HFFc6 (cell line): ENCODE results near the gene MYLK. TPM values are rescaled to one million over a fixed set of nuclear protein-coding genes. Genes with fewer than 3 reads are reported as not detected.
"Not testable (repeated sequence)": the region's sequence is repeated elsewhere in the genome, so short reads cannot be mapped to it uniquely, and the experiment has no call there.

Experiments used
- DNase-seq: peaks from one replicate; pipeline ENCODE4 v3.0.0-alpha.2; 2018
- H3K27ac Mint-ChIP-seq: 2 replicates; pipeline ENCODE4 v1.8.0; 2020; ENCODE audit warnings: mild to moderate bottlenecking, mixed read lengths
- H3K27me3 Mint-ChIP-seq: 2 replicates; pipeline ENCODE4 v1.8.0; 2021; ENCODE audit warnings: mild to moderate bottlenecking, moderate library complexity, mixed read lengths; ENCODE audit not compliant: insufficient read depth
- H3K36me3 Mint-ChIP-seq: 2 replicates; pipeline ENCODE4 v1.8.0; 2021; ENCODE audit warnings: low read depth, mixed read lengths
- H3K4me1 Mint-ChIP-seq: 2 replicates; pipeline ENCODE4 v1.8.0; 2020; ENCODE audit warnings: low read depth, mixed read lengths
- H3K4me3 Mint-ChIP-seq: 2 replicates; pipeline ENCODE4 v1.8.0; 2020; ENCODE audit warnings: mild to moderate bottlenecking, moderate library complexity, mixed read lengths
- H3K9me3 Mint-ChIP-seq: 2 replicates; pipeline ENCODE4 v1.8.0; 2020; ENCODE audit warnings: mild to moderate bottlenecking, mixed read lengths
- CTCF ChIP-seq: fragments of 200-600 bp; sonication (generic); IDR thresholded peaks from 2 replicates; pipeline ENCODE4 v1.5.0; 2021; ENCODE audit warnings: antibody characterized with exemption, mild to moderate bottlenecking
- total RNA-seq, 6 experiments: library from RNA; stranded (reverse); fragmentation: NEBNext Ultra II Directional; extraction: Animal tissue kit (Norgen Biotek cat#: 25700); gene quantifications; 2 replicates in 1 of 6; 3 replicates in 5 of 6; pipeline ENCODE4 v1.2.3, GENCODE V29; 2021

Gene MYLK
- total RNA-seq, 6 experiments from 2014 or later = 296 to 431 (median 335) TPM

- TF ChIP-seq CTCF = no peak
- Mint-ChIP-seq H3K4me1 (no peaks in the 10 kb centered on the region), H3K27ac (no peak overlapping the region), H3K9me3 (peaks cover 1% of the 10 kb centered on the region; the same call in 1 of the 2 replicates), H3K27me3 (no peaks in the 10 kb centered on the region; the same call in 1 of the 2 replicates), H3K4me3 (no peak overlapping the region), H3K36me3 (0 out of 2 replicates have a peak, but pooled peaks cover under 1% of the 10 kb centered on the region)
- DNase-seq = no peak
Measured at GRCh38 chr3:123899300-123899865, 15.3 kb upstream of the MYLK start.

GRCh38 chr3:123893012-123893411 lies 8.9 kb upstream of the MYLK start:
- H3K27me3 Mint-ChIP-seq = no peaks in the 10 kb centered on the region; the same call in none of the 2 replicates
- peaks cover 42% of the 10 kb centered on the region for H3K36me3 Mint-ChIP-seq
- peaks cover 36% of the 10 kb centered on the region for H3K9me3 Mint-ChIP-seq
- no peak for DNase-seq
- no peak for TF ChIP-seq CTCF
- H3K4me3 Mint-ChIP-seq = no peak overlapping the region
- no peak overlapping the region for H3K27ac Mint-ChIP-seq
- no peaks in the 10 kb centered on the region for H3K4me1 Mint-ChIP-seq

DNA sequence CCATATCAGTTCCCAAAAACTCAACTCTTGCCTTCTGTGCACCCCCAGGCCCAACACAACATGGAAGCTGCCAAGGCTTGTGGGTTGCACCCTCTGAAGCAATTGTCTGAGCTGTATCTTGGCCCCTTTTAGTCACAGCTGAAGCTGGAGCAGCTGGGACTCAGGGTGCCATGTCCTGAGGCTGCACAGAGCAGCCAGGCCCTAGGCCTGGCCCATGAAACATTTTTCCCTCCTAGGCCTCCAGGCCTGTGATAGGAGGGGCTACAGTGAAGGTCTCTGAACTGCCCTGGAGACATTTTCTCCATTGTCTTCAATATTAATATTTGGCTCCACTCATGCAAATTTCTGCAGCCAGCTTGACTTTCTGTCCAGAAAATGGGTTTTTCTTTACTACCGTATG lies 8.1 kb upstream of the MYLK start:
- Mint-ChIP-seq H3K4me1 (no peaks in the 10 kb centered on the region), H3K4me3 (no peak overlapping the region), H3K36me3 (peaks cover 42% of the 10 kb centered on the region), H3K27ac (no peak overlapping the region), H3K9me3 (peaks cover 36% of the 10 kb centered on the region), H3K27me3 (no peaks in the 10 kb centered on the region; the same call in none of the 2 replicates)
- DNase-seq = no peak
- no peak for TF ChIP-seq CTCF

- H3K27me3 Mint-ChIP-seq, DNase-seq, H3K27ac Mint-ChIP-seq, H3K4me3 Mint-ChIP-seq, H3K4me1 Mint-ChIP-seq: not testable (repeated sequence)
- H3K36me3 Mint-ChIP-seq = peaks cover 42% of the 10 kb centered on the region
- peaks cover 36% of the 10 kb centered on the region for H3K9me3 Mint-ChIP-seq
Measured at GRCh38 chr3:123890991-123891390, 6.9 kb upstream of the MYLK start.

GRCh38 chr3:123890162-123890561 lies 6.0 kb upstream of the MYLK start:
- not testable (repeated sequence) for DNase-seq, H3K27ac Mint-ChIP-seq, H3K4me1 Mint-ChIP-seq, H3K27me3 Mint-ChIP-seq, H3K4me3 Mint-ChIP-seq
- Mint-ChIP-seq H3K9me3 (peaks cover 36% of the 10 kb centered on the region), H3K36me3 (peaks cover 42% of the 10 kb centered on the region)

GRCh38 chr3:123884993-123885392 lies 861 bp upstream of the MYLK start:
- H3K9me3 Mint-ChIP-seq = peaks cover 4% of the 10 kb centered on the region; the same call in 1 of the 2 replicates
- H3K4me1 Mint-ChIP-seq = peaks cover 42% of the 10 kb centered on the region
- peaks cover 43% of the 10 kb centered on the region for H3K36me3 Mint-ChIP-seq
- no peak for TF ChIP-seq CTCF
- no peak for DNase-seq
- H3K27me3 Mint-ChIP-seq = no peaks in the 10 kb centered on the region; the same call in 1 of the 2 replicates
- H3K27ac Mint-ChIP-seq = no peak overlapping the region
- no peak overlapping the region; the same call in 1 of the 2 replicates for H3K4me3 Mint-ChIP-seq
